Esophagus squamous epithelium (tissue), 4 donors: ENCODE measurements around the gene ATP6AP1.
A peak's percentile ranks its signal among the peaks of the same experiment; 100 is the strongest.

Experiments
- POLR2A ChIP-seq, 4 donors: fragments of 450-650 bp; IDR thresholded peaks; one replicate each; pipeline ENCODE4 v1.6.1; 2017; ENCODE audit warnings: antibody characterized with exemption in 4 of 4, mild to moderate bottlenecking in 4 of 4, moderate library complexity in 3 of 4
- TF ChIP-seq, protein P1 (sequence below), 6 experiments: fragments of 450-650 bp in 4 of 6; fragments of 200-600 bp in 2 of 6; sonication (generic) in 2 of 6; IDR thresholded peaks; one replicate each; pipeline ENCODE4 v1.5.1; 2016 to 2019; ENCODE audit warnings: antibody characterized with exemption in 6 of 6, mild to moderate bottlenecking in 4 of 6, moderate library complexity in 4 of 6

DNA sequence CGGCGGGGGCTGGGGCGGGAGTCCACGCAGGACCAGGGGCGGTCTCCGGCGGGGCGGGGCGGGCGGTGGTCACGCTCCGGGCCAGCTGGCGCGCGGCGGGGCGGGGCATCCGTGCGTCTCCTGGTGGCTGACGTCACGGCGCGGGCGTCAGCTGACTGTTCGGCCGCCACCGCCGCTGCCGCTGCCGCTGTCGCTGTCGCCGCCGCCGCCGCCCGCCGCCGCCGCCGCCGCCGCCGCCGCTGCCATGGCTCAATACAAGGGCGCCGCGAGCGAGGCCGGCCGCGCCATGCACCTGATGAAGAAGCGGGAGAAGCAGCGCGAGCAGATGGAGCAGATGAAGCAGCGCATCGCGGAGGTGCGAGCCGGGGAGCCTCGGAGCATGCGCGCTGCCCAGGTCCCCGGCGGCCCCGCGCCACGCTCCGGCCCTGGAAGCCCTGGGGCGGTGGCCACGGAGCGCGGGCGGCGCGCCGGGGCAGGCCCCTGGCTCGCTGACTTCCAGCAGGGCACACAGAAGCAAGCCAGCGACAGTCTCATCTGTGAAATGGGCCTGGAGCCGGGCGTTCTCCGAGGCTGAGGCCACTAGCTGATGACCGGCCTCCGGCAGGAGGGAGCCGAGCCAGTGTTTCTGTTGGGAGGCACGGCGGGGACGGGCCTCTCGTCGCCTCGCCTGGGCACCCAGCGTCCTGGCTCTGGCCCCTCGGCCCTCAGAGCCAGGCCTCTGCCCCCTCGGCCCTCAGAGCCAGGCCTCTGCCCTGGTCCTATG, 15.7 kb downstream of the ATP6AP1 start, which contains the start of gene FAM50A:
- TF ChIP-seq, protein P1, sequence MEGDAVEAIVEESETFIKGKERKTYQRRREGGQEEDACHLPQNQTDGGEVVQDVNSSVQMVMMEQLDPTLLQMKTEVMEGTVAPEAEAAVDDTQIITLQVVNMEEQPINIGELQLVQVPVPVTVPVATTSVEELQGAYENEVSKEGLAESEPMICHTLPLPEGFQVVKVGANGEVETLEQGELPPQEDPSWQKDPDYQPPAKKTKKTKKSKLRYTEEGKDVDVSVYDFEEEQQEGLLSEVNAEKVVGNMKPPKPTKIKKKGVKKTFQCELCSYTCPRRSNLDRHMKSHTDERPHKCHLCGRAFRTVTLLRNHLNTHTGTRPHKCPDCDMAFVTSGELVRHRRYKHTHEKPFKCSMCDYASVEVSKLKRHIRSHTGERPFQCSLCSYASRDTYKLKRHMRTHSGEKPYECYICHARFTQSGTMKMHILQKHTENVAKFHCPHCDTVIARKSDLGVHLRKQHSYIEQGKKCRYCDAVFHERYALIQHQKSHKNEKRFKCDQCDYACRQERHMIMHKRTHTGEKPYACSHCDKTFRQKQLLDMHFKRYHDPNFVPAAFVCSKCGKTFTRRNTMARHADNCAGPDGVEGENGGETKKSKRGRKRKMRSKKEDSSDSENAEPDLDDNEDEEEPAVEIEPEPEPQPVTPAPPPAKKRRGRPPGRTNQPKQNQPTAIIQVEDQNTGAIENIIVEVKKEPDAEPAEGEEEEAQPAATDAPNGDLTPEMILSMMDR (IDR thresholded peaks at IDR 0.05) = peak in 2 of 6 experiments; percentile 9 to 26
- TF ChIP-seq POLR2A (IDR thresholded peaks at IDR 0.05) = peak in 1 of 4 donors; percentile 26
